ENCODE data around the gene HPD.

- TF ChIP-seq EZH2phosphoT487 (IDR thresholded peaks at IDR 0.05; ENCODE audit: borderline replicate concordance, low read length) (no peak), CTCF (IDR thresholded peaks at IDR 0.05; ENCODE audit: low read depth, low read length, poor library complexity, severe bottlenecking) (no peak)
These were observed 369 bp downstream of the HPD start for GRCh38 chr12:121858318-121858661.

Measured in DOHH2 (cell line).